HL-60 (cell line): ENCODE results near the gene SLC2A9.

ENCODE experiments used
- POLR2AphosphoS5 ChIP-seq: IDR thresholded peaks from 2 replicates; pipeline ENCODE4 v1.6.1; 2012; ENCODE audit warnings: low read depth
- TF ChIP-seq, protein P1 (sequence below): IDR thresholded peaks from one replicate; pipeline ENCODE4 v1.5.1; 2011; ENCODE audit warnings: low read length, control low read depth, inconsistent platforms; ENCODE audit not compliant: insufficient read depth

DNA sequence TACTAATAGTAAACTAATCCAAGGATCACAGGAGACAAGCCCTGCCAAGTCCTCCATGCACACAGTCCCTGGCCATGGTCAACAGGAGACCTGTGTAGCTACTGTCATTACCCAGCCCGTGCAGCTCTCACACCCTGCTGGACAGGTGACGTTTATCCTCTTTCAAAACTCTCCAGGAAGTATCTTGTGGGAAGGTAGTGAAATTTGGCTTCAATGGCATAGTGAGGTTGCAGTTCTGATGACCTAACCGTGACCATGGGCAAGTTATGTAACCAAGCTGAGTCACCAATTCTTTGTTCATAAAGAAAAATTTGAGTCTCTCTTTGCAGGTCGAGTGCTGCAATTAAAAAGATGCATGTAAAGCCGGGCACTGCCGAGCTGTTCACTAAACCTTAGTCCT, 11.3 kb upstream of the SLC2A9 start:
- TF ChIP-seq, protein P1, sequence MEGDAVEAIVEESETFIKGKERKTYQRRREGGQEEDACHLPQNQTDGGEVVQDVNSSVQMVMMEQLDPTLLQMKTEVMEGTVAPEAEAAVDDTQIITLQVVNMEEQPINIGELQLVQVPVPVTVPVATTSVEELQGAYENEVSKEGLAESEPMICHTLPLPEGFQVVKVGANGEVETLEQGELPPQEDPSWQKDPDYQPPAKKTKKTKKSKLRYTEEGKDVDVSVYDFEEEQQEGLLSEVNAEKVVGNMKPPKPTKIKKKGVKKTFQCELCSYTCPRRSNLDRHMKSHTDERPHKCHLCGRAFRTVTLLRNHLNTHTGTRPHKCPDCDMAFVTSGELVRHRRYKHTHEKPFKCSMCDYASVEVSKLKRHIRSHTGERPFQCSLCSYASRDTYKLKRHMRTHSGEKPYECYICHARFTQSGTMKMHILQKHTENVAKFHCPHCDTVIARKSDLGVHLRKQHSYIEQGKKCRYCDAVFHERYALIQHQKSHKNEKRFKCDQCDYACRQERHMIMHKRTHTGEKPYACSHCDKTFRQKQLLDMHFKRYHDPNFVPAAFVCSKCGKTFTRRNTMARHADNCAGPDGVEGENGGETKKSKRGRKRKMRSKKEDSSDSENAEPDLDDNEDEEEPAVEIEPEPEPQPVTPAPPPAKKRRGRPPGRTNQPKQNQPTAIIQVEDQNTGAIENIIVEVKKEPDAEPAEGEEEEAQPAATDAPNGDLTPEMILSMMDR = no peak
- TF ChIP-seq POLR2AphosphoS5 = no peak
